GM18867 (cell line): ENCODE results near the gene ZSWIM8.
"Not testable (repeated sequence)": the region's sequence is repeated elsewhere in the genome, so short reads cannot be mapped to it uniquely, and the experiment has no call there.

Experiments
- ATAC-seq: cut with Tn5 transposase; IDR thresholded peaks from one replicate; pipeline ENCODE4 v1.9.1; 2021; ENCODE audit warnings: mild to moderate bottlenecking, moderate library complexity; ENCODE audit not compliant: unreplicated experiment

The ZSWIM8 gene

GRCh38 chr10:73773152-73773879, 12.1 kb upstream of the ZSWIM8 start:
- no peak for ATAC-seq

- no peak for ATAC-seq
Measured at GRCh38 chr10:73774637-73775036, 10.8 kb upstream of the ZSWIM8 start.

GRCh38 chr10:73779018-73779417, 6.4 kb upstream of the ZSWIM8 start:
- ATAC-seq: no peak

GRCh38 chr10:73779539-73780197, 5.7 kb upstream of the ZSWIM8 start:
- no peak for ATAC-seq

GRCh38 chr10:73780301-73780700, 5.1 kb upstream of the ZSWIM8 start:
- no peak for ATAC-seq

- no peak for ATAC-seq
Measured at GRCh38 chr10:73780966-73781365, 4.4 kb upstream of the ZSWIM8 start.

GRCh38 chr10:73781548-73781878, 3.9 kb upstream of the ZSWIM8 start:
- ATAC-seq: no peak

GRCh38 chr10:73781879-73782748, 3.3 kb upstream of the ZSWIM8 start, which contains the start of gene CHCHD1:
Gene CHCHD1, plus strand, starts transcription at chr10:73782048. Its CDS starts 28 bp downstream, at chr10:73782076.
- peak; percentile 53 for ATAC-seq

- no peak for ATAC-seq
Measured at GRCh38 chr10:73782749-73783085, 2.7 kb upstream of the ZSWIM8 start.

GRCh38 chr10:73785721-73786511, 510 bp downstream of the ZSWIM8 start:
- peak; percentile 28 for ATAC-seq

GRCh38 chr10:73786512-73786885, 1.1 kb downstream of the ZSWIM8 start:
- no peak for ATAC-seq

- not testable (repeated sequence) for ATAC-seq
Measured at GRCh38 chr10:73787031-73787800, 1.8 kb downstream of the ZSWIM8 start.

- no peak for ATAC-seq
Measured at GRCh38 chr10:73788864-73789658, 3.7 kb downstream of the ZSWIM8 start.

GRCh38 chr10:73789659-73790055, 4.3 kb downstream of the ZSWIM8 start:
- ATAC-seq: no peak

- no peak for ATAC-seq
Measured at GRCh38 chr10:73790886-73791625, 5.7 kb downstream of the ZSWIM8 start.

GRCh38 chr10:73791871-73792400, 6.5 kb downstream of the ZSWIM8 start:
- ATAC-seq: no peak

- no peak for ATAC-seq
Measured at GRCh38 chr10:73793456-73793855, 8.1 kb downstream of the ZSWIM8 start.

- ATAC-seq: not testable (repeated sequence)
Measured at GRCh38 chr10:73795491-73795890, 10.1 kb downstream of the ZSWIM8 start.
